ENCODE results near the gene GBGT1. TPM values are rescaled to one million over a fixed set of nuclear protein-coding genes. Genes with fewer than 3 reads are reported as not detected.

The GBGT1 gene
- total RNA-seq, 1 donor from 2014 or later, result 8.1 TPM

Other genes with a start within 250 kb of the GBGT1 start
- 48.5 TPM for gene TSC1, start 219.3 kb downstream of the GBGT1 start, total RNA-seq
- gene GFI1B, start 185.2 kb downstream of the GBGT1 start, total RNA-seq, result not detected
- gene GTF3C5, start 132.9 kb downstream of the GBGT1 start, total RNA-seq, result 29.2 TPM
- gene CEL, start 101.9 kb downstream of the GBGT1 start, total RNA-seq, result not detected
- gene RALGDS, start 42.7 kb downstream of the GBGT1 start, total RNA-seq, result 95.8 TPM
- gene OBP2B, start 45.3 kb upstream of the GBGT1 start, total RNA-seq, result not detected
- gene ABO, start 111.3 kb upstream of the GBGT1 start, total RNA-seq, result under 0.01 TPM
- 14.7 TPM for gene SURF6, start 172.3 kb upstream of the GBGT1 start, total RNA-seq
- 17.9 TPM for gene MED22, start 184.2 kb upstream of the GBGT1 start, total RNA-seq
- 1,058 TPM for gene RPL7A, start 184.3 kb upstream of the GBGT1 start, total RNA-seq
- gene SURF1, start 192.6 kb upstream of the GBGT1 start, total RNA-seq, result 11.1 TPM
- gene SURF2, start 192.6 kb upstream of the GBGT1 start, total RNA-seq, result 9.7 TPM
- 88.6 TPM for gene SURF4, start 212.1 kb upstream of the GBGT1 start, total RNA-seq
- 1.6 TPM for gene STKLD1, start 212.5 kb upstream of the GBGT1 start, total RNA-seq

Measured in occipital lobe (tissue), 1 donor.